Sciatic nerve (tissue), 2 donors: Measurements from ENCODE around the gene IDS. TPM values are rescaled to one million over a fixed set of nuclear protein-coding genes. Genes with fewer than 3 reads are reported as not detected.
"Not testable (repeated sequence)": the region's sequence is repeated elsewhere in the genome, so short reads cannot be mapped to it uniquely, and the experiment has no call there.

Experiments
- ATAC-seq: fragments of 200-7000 bp; cut with Tn5 transposase; one replicate; pipeline ENCODE4 v1.9.1; 2020; ENCODE audit warnings: mild to moderate bottlenecking, moderate library complexity
- DNase-seq: peaks from one replicate; pipeline ENCODE4 v3.0.0-alpha.2; 2020; ENCODE audit warnings: low spot score
- intact Hi-C: fragments of 100-400 bp; cut with DNase I; formaldehyde crosslinking; loops from one replicate; pipeline ENCODE4 v1.14.2; 2022
- total RNA-seq: library from RNA; stranded (reverse); fragmentation: NEBNext Ultra II Directional; extraction: Animal tissue kit (Norgen Biotek cat#: 25700); gene quantifications from one replicate; pipeline ENCODE4 v1.2.1, GENCODE V29; 2021
- donor health status: DM: no; HTN: no; CAD: no.
- donor health status: DM: no; HTN: no; CAD: no.

Gene IDS
- total RNA-seq, 1 donor from 2014 or later: 111 TPM

DNA sequence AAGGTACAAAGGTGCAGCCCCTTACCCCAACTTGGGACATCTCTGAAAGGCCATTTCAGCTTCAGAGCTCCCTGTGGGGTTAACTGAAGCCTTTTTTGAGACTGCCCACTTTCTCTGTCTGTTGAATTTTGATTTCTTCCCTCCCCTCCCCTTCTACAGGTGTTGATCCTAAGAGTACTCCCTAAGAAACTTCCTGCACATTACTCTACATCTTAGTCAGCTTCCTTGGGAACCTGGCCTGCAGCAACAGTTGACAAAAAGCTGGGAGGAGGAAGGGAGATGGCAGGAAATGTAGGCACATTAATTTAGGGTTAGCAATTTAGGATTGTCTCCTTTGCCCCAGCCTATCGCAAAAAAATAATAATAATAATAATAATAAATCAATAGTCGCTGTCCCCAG is 1.2 kb upstream of the IDS start:
- DNase-seq (no peak), ATAC-seq (no peak)
- intact Hi-C loops: no loop called here

DNA sequence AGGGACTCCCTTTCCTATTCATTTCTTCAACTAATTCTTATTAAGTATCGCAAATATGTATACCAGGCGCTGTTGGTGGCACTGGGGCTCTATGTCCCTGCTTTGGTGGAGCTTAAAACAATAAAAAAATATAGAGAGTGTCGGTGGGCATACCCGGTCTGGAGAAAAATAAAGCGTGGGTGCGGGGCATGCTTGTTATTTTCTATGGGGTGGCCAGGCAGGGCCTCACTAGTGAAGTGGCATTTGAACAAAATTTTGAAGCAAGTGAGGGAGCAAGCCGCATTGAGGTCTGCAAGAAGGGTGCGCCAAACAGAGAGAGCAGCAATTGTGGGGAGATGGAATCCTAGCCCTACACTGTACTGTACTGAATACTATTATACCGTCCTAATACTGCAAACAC is 565 bp upstream of the IDS start:
- intact Hi-C loops: no loop called here
- ATAC-seq (no peak), DNase-seq (no peak)

DNA sequence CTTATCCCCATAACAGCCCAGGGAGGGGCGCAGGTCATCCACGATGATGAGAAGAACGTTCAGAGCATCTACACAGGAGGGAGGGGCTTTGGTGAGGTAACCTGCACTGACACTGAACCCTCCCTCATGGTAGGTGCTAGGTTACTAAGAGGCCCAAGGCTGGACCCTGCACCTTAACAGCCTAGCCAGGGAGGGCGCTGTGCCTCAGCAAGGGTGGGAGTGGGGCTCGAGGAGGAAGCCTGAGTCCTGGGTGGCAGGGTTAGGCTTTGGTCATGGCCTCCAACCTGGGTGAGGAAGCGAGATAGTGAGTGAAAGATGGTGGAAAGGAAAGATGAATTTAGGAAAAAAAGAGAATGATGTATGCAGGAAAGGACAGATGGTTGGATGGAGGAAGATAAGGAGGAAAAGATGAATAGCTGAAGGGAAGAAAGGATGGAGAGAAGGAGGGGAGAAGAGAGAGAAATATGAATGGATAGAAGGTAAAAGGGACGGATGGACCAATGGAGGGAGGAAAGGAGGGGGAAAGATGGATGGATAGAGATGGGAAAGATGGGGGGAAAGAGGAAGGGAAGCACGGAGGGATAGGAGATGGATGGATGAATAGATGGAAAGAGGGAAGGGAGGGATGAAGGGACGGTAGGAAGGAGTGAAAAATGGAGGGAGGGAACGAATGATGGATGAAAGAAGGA is 736 bp downstream of the IDS start:
- intact Hi-C loops: no loop called here
- ATAC-seq: peak; percentile 25
- no peak for DNase-seq

DNA sequence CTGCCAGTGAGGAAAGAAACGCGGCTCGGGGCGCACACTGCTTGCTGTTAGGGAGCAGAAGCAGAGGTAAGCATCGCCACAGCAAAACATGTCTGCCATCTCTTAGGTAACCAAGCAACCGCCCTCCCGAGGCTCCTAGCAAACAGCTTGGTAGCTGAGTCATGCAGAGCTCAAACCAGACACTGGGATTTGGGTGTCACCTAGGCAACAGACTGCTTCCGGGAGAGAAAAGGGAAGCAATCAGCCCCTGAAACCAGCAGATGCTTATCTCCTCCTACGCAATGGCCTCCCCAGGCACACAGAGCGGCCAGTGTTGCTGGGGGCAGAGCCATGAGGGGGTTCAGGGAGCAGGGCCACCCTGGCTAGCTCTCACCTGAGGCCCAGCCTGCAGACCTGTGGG is 1.7 kb downstream of the IDS start:
- intact Hi-C loops, DNase-seq: not testable (repeated sequence)
- peak; percentile 77 for ATAC-seq

DNA sequence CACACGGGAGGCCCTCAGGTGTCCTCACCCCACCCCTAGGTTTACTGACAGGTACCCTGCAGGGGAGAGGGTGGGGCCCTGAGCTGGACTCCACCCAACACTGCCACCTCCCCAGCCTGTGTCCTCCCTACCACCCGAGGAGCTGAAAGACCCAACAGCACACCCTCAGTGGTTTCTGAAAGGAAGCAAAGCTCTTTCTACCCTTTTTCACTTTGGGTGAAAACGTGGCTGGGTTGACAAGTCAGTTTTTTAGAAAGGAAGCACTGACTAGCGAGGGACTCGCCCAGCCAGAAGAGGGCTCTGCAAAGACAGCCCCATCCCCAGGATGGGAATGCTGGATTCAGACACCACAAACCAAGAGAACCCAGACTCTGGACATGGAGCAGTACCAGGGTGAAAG is 2.2 kb downstream of the IDS start:
- intact Hi-C loops, ATAC-seq: not testable (repeated sequence)

DNA sequence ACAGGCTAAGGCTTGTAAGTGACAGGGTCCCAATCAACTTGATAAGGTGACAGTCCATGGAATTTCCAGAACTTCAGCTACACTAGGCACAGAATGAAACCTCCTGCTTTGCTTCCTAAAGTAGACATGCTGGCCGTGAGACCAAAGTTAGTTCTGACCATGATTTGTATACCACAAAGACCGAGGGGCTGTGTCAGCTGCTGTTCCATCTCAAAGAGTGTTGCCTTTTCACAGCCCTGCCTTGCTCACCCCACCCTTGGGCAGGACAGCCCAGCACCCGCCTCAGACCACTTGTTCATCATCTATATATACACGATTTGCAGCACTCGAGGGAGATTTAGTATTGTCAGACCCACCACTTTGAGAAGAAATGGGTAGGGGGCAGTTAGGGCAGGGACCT is 5.3 kb downstream of the IDS start:
- ATAC-seq (no peak), DNase-seq (no peak)
- intact Hi-C loops: no loop called here

More for the DNA sequence above, 2.2 kb downstream of the IDS start:
- not testable (repeated sequence) for DNase-seq

DNA sequence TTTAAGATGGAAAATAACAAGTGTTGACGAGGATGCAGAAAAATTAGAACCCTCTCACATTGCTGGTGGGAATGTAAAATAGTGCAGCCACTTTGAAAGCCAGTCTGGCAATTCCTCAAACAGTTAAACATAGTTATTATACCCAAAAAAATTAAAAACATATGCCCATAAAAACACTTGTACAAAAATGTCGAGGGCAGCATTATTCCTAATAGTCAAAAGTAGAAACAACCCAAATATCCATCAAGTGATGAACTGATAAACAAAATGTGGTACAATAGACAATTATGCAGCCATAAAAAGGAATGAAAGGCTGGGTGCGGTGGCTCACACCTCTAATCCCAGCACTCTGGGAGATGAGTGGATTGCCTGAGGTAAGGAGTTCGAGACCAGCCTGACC is 6.3 kb downstream of the IDS start:
- ATAC-seq: no peak
- intact Hi-C loops: no loop called here

DNA sequence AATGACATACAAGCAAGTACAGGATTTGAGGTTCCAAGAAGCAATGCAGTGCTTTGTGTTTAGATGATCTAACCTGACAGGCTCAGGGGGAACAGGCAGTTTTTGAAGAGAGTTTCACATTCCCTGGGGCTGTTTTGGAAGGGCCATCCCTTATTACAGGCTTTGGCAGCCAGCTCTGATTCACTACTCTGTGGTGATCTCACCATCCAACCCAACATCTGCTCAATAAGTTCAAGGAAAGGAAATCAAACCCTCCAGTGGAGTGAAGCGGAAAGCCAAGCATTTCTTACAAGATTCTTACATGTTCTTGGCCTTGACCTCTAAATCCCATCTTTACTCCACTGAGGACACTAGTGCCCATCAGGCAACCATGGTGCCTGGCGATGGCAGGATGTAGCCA is 7.5 kb downstream of the IDS start:
- intact Hi-C loops: no loop called here
- DNase-seq (no peak), ATAC-seq (no peak)

More for the DNA sequence above, 6.3 kb downstream of the IDS start:
- DNase-seq: no peak

DNA sequence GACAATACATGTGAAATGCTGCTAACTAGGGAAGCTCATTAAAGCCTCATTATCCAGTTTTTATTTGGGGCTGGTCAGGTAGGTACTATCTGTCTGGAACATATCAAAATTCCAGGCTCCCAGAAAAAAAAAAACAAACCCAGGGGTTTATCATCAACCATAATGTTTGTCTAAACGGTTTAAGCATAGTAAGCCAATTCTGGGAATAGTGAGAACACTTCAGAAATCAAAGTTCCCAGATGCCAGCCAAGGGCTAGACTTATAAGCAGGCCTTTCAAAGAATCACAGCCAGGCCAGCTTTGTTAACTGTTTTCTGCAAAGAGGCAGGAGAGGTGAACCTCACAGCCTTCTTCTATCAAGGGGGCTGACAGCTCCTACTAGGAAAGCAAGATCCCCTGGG is 8.1 kb downstream of the IDS start:
- intact Hi-C loops: no loop called here
- ATAC-seq: no peak

DNA sequence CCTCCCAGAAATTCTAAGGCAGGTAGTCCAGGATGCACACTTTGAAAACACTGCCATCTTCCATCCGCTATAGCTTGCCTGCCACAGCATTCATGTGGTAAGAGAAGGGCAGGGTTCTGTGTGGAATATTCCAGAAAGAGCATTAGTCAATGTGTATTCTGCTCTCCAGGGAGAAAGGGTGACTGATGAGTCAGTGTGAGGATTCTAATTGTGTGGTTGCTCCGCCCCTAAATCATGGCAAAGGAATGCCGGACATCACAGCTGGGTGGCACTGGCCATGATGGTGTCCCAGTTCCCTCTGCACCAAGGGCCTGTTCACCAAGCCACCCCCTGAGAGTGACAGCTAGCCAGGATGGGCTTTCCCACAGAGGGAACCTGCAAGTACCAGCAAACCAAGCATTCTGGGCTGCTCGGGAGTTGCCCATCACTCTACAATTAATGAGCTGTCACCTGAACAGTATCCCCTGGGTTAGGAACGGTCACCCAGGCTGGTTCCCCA is 9.5 kb downstream of the IDS start:
- intact Hi-C loops: no loop called here
- no peak for DNase-seq
- peak; percentile 11 for ATAC-seq

More for the DNA sequence above, 8.1 kb downstream of the IDS start:
- DNase-seq: no peak

DNA sequence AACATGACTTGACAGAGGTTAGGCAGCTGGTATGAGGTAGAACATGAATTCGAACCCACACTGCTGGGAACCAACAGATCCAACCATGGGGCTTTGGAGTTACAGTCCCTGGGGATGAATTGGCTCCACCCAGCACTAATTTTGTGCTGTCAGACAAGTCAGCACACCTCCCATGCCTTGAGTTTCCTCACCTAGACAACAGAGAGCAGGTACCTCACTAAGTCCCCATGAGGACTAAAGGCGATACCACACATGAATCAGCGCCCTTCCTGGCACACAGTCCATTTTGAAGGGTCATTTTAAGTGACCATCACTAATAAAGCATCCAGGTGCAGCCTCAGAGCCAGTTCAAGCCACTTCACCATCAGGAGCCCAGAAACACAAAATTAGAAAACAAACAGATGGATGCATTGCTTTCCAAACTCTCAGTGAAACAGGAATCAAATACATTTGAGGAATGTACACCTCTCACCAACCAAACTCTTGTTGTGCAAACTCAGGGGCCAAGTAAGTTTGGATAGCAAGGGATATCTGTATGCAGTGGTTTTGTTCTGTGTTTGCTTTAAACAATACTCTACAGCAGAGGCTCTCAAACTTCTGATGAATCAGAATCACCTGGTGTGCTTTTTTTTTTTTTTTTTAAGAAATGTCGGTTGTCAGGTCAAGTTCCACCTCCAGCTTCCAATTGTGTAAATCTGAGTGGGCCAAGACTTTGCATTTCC is 10.1 kb downstream of the IDS start:
- ATAC-seq (no peak), DNase-seq (no peak)
- intact Hi-C loops: no loop called here

DNA sequence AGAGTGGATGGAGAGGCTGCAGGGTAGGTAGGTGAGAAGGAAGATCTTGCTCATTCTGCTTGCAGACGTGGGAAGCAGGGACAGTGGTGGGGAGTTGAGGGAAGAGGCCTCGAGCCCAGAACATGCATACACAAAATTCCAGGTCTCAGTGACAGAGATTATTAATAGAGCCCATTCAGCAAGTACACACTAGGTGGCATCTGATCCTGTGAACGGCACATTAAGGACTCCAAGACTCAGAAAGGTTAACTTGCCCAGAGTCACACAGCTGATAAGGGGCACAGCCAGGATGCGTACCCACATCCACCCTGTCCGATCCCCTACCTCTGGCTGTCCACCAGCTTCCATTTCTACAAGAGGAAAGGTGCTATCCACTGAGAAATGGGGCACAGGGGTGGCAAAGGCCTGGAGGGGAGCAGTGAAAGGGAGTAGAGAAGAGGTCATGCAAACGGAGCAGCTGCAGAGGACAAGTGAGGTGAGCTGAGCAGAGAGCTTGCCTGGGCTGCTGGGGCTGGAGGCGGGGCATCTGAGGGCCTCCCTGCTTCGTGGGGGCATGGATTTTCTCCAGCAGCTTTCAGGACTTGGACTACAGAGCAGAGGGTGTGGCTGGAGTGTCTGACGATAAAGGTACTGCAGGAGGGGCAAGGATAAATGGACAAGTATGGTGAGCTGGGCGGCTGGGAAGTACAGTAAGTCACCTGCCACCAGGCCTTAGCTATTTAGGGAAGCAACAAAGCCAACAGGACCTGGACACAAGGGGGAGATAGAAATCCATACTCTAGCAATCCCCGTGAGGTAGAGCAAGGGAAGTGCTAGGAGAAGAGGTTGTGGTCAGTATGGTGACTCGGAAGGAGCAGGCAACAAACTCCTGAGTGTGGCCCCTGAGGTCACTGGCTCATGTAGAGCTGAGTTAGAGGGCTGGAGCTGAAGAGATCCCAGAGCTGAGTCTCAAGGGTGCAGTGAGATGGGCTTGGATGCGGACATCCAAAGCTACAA is 11.2 kb downstream of the IDS start:
- intact Hi-C loops: no loop called here
- ATAC-seq (peak; percentile 8), DNase-seq (no peak)

DNA sequence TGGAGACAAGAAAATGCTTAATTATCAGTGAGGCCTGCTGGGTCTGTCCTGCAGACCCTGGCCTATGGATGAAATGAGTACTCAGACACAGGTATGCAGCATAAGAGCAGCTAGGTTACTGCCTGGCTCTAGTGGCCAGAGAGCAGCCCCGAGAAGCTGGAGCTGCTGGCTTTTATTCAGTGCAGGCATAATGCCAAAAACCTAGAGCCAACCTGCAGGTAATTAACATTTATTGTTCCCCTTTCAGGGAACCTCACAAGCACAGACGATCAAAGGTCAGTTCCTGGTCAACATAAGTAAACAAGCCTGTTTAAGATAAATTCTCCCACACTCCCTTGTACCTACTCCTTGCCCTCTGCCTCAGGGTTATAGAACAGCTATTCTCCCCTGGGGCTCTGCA is 13.3 kb downstream of the IDS start:
- no peak for ATAC-seq
- DNase-seq: no peak
- intact Hi-C loops: no loop called here

DNA sequence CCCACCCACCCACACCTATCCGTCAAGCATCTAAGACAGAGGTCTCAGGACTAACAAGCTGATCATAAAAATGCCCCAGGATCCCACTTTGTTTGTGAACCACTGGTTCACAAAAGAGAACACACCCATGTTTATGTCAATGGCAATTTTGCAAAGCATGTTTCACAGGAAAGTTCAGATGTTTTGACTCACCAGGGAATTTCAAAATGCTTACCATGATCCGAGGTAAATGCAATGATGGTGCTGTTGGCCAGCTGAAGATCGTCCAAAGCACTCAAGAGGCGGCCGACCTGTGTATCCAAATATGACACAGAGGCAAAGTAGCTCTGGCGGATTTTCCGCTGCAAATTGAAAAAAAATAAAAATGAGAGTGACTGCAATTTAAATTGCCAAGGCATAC is 15.0 kb downstream of the IDS start:
- intact Hi-C loops: no loop called here
- ATAC-seq (no peak), DNase-seq (no peak)

DNA sequence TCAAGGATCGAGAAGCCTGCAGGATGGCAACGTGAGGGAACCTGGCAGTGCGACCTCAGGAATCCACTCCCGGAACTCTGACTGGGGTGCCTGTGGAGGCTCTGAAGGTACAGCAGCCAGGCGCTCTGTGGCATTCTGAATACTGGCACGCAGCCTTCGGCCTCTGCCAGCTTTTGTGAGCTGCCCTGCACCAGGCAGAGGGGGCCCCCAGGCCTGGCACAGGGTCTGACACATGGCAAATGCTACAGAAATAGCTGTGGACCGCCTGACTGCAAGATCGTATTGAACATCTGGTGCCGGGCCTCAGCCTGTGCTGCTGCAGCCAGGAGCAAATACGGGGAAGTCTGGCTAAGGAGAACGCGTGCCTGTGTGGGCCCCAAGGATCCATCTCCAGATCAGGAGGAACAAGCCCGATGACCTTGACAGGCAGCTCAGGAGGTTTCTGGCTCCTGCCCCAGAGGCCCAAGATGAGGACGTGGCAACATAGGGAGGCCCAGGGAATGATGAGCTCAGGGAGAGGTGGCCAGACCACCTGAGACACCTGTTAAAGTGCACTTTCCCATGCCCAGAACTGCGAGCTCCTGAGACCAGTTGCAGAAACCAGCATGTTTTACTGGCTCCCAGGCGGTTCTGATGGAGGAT is 16.6 kb downstream of the IDS start:
- intact Hi-C loops, ATAC-seq, DNase-seq: not testable (repeated sequence)

DNA sequence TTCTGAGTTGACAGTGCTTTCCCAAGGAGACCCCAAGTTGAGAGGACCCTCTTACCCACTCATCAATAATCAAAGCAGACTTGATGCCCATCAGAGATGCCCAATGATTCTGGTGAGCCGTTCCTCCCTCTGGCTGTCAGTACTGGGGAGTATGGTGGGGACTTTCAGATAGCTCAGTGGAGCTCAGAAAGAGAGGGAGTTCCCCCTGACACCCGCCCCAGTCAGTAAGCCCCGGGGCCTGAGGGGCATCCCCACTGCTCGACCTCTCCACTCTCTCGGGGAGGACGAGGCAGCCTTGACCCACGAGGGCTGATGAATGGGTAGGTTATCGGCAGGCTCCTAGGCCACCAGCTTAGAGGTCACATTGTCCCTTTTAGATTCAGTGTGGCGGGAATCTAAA is 17.1 kb downstream of the IDS start:
- DNase-seq, intact Hi-C loops, ATAC-seq: not testable (repeated sequence)

DNA sequence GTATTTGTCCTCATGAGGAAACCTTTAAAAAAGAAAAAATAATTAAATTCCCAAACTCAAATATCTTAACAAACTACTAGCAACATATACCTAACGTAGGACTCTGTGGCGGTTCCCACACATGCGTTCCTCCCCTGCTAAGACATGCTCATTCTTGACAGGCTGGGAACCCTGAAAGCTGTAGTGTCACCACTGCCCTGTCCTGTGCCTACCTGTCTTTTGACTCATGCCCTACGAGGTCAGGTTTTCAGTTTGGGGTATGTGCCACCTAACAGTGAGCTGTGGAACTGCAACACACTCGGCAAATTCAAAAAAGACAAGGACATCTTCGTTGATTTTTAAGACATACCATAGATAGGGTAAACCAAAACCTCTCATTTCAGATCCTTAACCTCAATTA is 17.8 kb downstream of the IDS start:
- intact Hi-C loops: no loop called here
- ATAC-seq: no peak
- no peak for DNase-seq

DNA sequence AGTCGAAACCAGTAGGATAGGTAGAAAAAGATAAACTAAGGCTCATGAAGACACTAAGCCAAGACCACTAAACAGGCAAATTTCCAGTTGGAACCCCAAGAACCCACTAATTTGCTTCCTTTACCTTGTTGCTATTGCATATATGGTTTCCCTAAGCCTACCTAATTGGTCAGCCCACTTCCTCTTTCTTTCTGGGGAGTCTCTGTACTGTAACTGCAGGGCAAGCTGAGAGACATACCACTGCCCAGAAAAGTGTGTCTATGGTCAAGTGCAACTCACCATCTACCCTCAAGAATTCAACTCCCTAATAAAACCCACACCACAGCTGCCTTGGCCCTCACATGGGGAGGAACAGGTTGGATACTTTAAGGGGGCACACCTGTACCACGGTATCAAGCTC is 28.6 kb downstream of the IDS start:
- intact Hi-C loops: no loop called here
- ATAC-seq (no peak), DNase-seq (no peak)

DNA sequence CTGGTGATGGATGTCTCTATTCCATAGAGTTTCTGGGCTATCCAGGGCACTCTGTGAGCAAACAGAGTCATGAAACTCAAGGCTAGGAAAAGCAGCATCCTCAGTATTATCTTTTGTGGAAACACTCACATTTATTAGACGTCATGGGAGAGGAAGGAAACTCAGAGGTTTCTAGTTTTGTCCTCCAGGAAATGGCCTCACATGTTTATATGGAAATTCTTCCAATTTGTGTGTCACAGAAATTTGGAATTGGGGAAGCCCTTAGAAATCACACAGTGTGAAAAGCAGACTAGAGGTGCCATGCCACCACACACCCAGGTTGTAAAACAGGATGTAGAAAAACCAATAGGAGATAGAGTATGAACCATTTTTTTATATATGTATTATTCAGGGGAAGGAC is 31.1 kb downstream of the IDS start:
- no peak for ATAC-seq
- intact Hi-C loops: no loop called here
- DNase-seq: no peak
